Suprapubic skin (tissue), 4 donors: ENCODE measurements around the gene BDKRB2. TPM values are rescaled to one million over a fixed set of nuclear protein-coding genes. Genes with fewer than 3 reads are reported as not detected.

Source experiments
- DNase-seq, 2 donors: peaks; one replicate each; pipeline ENCODE4 v3.0.0-alpha.2; 2019; ENCODE audit warnings: low spot score in 2 of 2
- H3K27ac ChIP-seq: fragments of 200-600 bp; sonication (generic); one replicate; pipeline ENCODE4 v1.5.1; 2019
- H3K27me3 ChIP-seq: fragments of 200-600 bp; sonication (generic); one replicate; pipeline ENCODE4 v1.5.1; 2019
- H3K36me3 ChIP-seq: fragments of 200-600 bp; sonication (generic); one replicate; pipeline ENCODE4 v1.5.1; 2019
- H3K4me1 ChIP-seq: fragments of 200-600 bp; sonication (generic); one replicate; pipeline ENCODE4 v1.5.1; 2019
- H3K4me3 ChIP-seq: fragments of 200-600 bp; sonication (generic); one replicate; pipeline ENCODE4 v1.5.1; 2019; ENCODE audit warnings: mild to moderate bottlenecking
- H3K9me3 ChIP-seq: fragments of 200-600 bp; sonication (generic); one replicate; pipeline ENCODE4 v1.5.1; 2019
- CTCF ChIP-seq, 2 donors: fragments of 200-600 bp in 1 of 2; fragments of 450-650 bp in 1 of 2; sonication (generic) in 1 of 2; IDR thresholded peaks; one replicate each; pipeline ENCODE4 v1.5.1; 2016 to 2019; ENCODE audit warnings: antibody characterized with exemption in 2 of 2, mild to moderate bottlenecking in 1 of 2, moderate library complexity in 1 of 2
- EP300 ChIP-seq: sonication (generic); formaldehyde crosslinking; IDR thresholded peaks from one replicate; pipeline ENCODE4 v1.6.1; 2017; ENCODE audit warnings: antibody characterized with exemption
- POLR2A ChIP-seq, 2 donors: fragments of 450-650 bp; IDR thresholded peaks; one replicate each; pipeline ENCODE4 v1.6.1; 2017; ENCODE audit warnings: antibody characterized with exemption in 2 of 2, mild to moderate bottlenecking in 2 of 2, moderate library complexity in 2 of 2
- POLR2AphosphoS5 ChIP-seq, 3 donors: sonication (generic); formaldehyde crosslinking; IDR thresholded peaks; one replicate each; pipeline ENCODE4 v1.6.1; 2017; ENCODE audit warnings: antibody characterized with exemption in 3 of 3
- WGBS: methylation state at CpG from one replicate; pipeline ENCODE4 v1.1.5; 2018; 5-methylcytosine and 5-hydroxymethylcytosine counted together
- total RNA-seq, 4 donors: library from RNA; depleted of rRNA; stranded (reverse); fragments of >200 nt; gene quantifications; one replicate each; pipeline ENCODE4 v1.1.0, GENCODE V29; 2016

Gene BDKRB2
- total RNA-seq, 4 donors from 2014 or later, result 9.7 to 17.9 (median 14.3) TPM

- Histone ChIP-seq H3K4me1 (no peaks in the 10 kb centered on the region), H3K9me3 (no peaks in the 10 kb centered on the region), H3K27me3 (peaks cover 9% of the 10 kb centered on the region), H3K4me3 (no peak overlapping the region), H3K27ac (no peak overlapping the region), H3K36me3 (no peaks in the 10 kb centered on the region)
- no peak for DNase-seq
- 68% methylated on average over 16 of the region's 22 CpGs for WGBS
- TF ChIP-seq CTCF (IDR thresholded peaks at IDR 0.05), result no peak
- TF ChIP-seq POLR2AphosphoS5 (IDR thresholded peaks at IDR 0.05), result no peak
- no peak for TF ChIP-seq POLR2A (IDR thresholded peaks at IDR 0.05)
- no peak for TF ChIP-seq EP300
Measured at GRCh38 chr14:96192975-96193805, 11.4 kb upstream of the BDKRB2 start.

- Histone ChIP-seq H3K4me1 (no peaks in the 10 kb centered on the region), H3K4me3 (no peak overlapping the region), H3K36me3 (no peaks in the 10 kb centered on the region), H3K27me3 (peaks cover 9% of the 10 kb centered on the region), H3K9me3 (no peaks in the 10 kb centered on the region), H3K27ac (no peak overlapping the region)
- no peak for DNase-seq
- WGBS, result 79% methylated on average over 9 of the region's 10 CpGs
- TF ChIP-seq POLR2AphosphoS5 (IDR thresholded peaks at IDR 0.05), result no peak
- TF ChIP-seq CTCF (IDR thresholded peaks at IDR 0.05), result no peak
- TF ChIP-seq EP300, result no peak
- no peak for TF ChIP-seq POLR2A (IDR thresholded peaks at IDR 0.05)
Measured at GRCh38 chr14:96194262-96194656, 10.4 kb upstream of the BDKRB2 start.

GRCh38 chr14:96194657-96195431 is 9.8 kb upstream of the BDKRB2 start:
- Histone ChIP-seq H3K4me1 (no peaks in the 10 kb centered on the region), H3K9me3 (no peaks in the 10 kb centered on the region), H3K27ac (no peak overlapping the region), H3K27me3 (peaks cover 9% of the 10 kb centered on the region), H3K36me3 (no peaks in the 10 kb centered on the region), H3K4me3 (no peak overlapping the region)
- whole genome bisulfite sequencing, result 72% methylated on average over 11 of the region's 11 CpGs
- DNase-seq, result no peak
- TF ChIP-seq CTCF (IDR thresholded peaks at IDR 0.05) (no peak), EP300 (no peak), POLR2AphosphoS5 (IDR thresholded peaks at IDR 0.05) (no peak), POLR2A (IDR thresholded peaks at IDR 0.05) (no peak)

DNA sequence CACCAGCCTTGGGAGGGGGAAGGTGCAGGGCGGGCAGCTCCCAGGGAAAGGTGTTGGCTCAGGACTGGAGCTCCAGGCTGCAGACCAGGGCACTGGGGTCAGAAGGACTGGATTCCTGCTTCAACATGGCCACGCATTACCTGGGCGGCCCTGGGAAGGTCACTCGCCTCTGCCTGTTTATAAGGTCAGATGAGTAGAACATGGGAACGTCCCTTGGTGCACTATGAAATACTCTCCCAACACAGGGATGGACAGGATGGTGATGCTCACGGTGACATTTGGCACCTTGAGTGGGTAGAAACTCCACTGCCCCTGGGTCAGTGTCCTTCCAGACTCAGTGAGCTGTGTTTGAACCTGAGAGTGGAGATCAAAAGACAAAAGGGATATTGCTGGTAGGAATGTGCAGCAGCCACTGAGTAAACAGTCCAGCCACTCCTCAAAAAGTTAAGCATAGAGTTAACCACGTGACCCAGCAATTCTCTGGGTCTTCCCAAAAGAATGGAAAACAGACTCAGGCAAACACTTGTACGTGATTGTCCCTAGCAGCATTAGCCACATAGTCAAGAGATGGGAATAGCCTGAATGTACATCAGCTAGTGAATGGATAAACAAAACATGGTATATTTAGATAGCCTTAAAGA is 9.1 kb upstream of the BDKRB2 start:
- H3K4me1 ChIP-seq, result no peaks in the 10 kb centered on the region
- no peak for TF ChIP-seq POLR2A (IDR thresholded peaks at IDR 0.05)
- TF ChIP-seq EP300, result no peak
- no peak for TF ChIP-seq POLR2AphosphoS5 (IDR thresholded peaks at IDR 0.05)
- no peak for TF ChIP-seq CTCF (IDR thresholded peaks at IDR 0.05)
- no peaks in the 10 kb centered on the region for H3K36me3 ChIP-seq
- no peaks in the 10 kb centered on the region for H3K9me3 ChIP-seq
- no peak overlapping the region for H3K4me3 ChIP-seq
- H3K27me3 ChIP-seq, result peaks cover 9% of the 10 kb centered on the region
- H3K27ac ChIP-seq, result no peak overlapping the region
- no peak for DNase-seq
- WGBS, result 82% methylated on average over 7 of the region's 8 CpGs
